H1 (cell line): ENCODE results near the gene DPF3. TPM values are rescaled to one million over a fixed set of nuclear protein-coding genes. Genes with fewer than 3 reads are reported as not detected.

ENCODE experiments used
- CBX5 ChIP-seq: fragments of 300-800, 300-1000 bp; sonication (generic); IDR thresholded peaks from 2 replicates; pipeline ENCODE4 v1.7.1; 2016; ENCODE audit warnings: antibody characterized with exemption, low read length, low read depth
- CEBPB ChIP-seq: IDR thresholded peaks from 2 replicates; pipeline ENCODE4 v1.6.1; 2012; ENCODE audit warnings: low read depth, low read length
- JUND ChIP-seq: IDR thresholded peaks from 2 replicates; pipeline ENCODE4 v1.6.1; 2011; ENCODE audit warnings: mild to moderate bottlenecking, improper control_type of control experiment, low read length
- KDM1A ChIP-seq: fragments of 200-600, 300-600 bp; sonication (generic); IDR thresholded peaks from 2 replicates; pipeline ENCODE4 v1.7.1; 2016; ENCODE audit warnings: mild to moderate bottlenecking, low read length, borderline replicate concordance
- PHF8 ChIP-seq: fragments of 200-600 bp; sonication (generic); conservative IDR thresholded peaks from 2 replicates; pipeline ENCODE4 v1.7.1; 2012; ENCODE audit warnings: low read depth, mild to moderate bottlenecking, inconsistent platforms, low read length, moderate library complexity
- SUZ12 ChIP-seq: fragments of 200-600 bp; sonication (generic); IDR thresholded peaks from 2 replicates; pipeline ENCODE4 v1.6.1; 2012; ENCODE audit warnings: mild to moderate bottlenecking, inconsistent platforms, low read length, moderate library complexity, mixed read lengths
- TAF1 ChIP-seq: IDR thresholded peaks from 2 replicates; pipeline ENCODE4 v1.6.1; 2011; ENCODE audit warnings: mild to moderate bottlenecking, low read depth, low read length
- TEAD4 ChIP-seq: IDR thresholded peaks from 2 replicates; pipeline ENCODE4 v1.6.1; 2012; ENCODE audit warnings: low read depth, low read length, inconsistent platforms, mixed read lengths
- polyA plus RNA-seq, 7 experiments: library from polyadenylated mRNA; depleted of rRNA in 3 of 7; stranded (reverse) in 5 of 7; unstranded in 2 of 7; fragments of >200 nt in 5 of 7; fragments of 200-250 nt in 2 of 7; gene quantifications; 1 replicate in 5 of 7; 2 replicates in 1 of 7; 4 replicates in 1 of 7; pipeline versions ENCODE4 v1.2.1 to v1.2.3, GENCODE V29; 2011 to 2013; ENCODE audit warnings: missing spikeins in 2 of 7, mixed read lengths in 2 of 7
- total RNA-seq: library from RNA; stranded (reverse); fragmentation: NEBNext Ultra II Directional; extraction: Animal tissue kit (Norgen Biotek cat#: 25700); gene quantifications from 2 replicates; pipeline ENCODE4 v1.2.1, GENCODE V29; 2021
- TF ChIP-seq, protein P1 (sequence below): fragments of 300-600 bp; sonication (generic); IDR thresholded peaks from 2 replicates; pipeline ENCODE4 v1.7.1; 2012; ENCODE audit warnings: low read length, moderate library complexity, mild to moderate bottlenecking, inconsistent platforms; ENCODE audit not compliant: insufficient replicate concordance

DPF3 gene
- total and polyA plus RNA-seq, 2 of the 8 experiments (the other 6 are each of a cell fraction or from before 2014, with no cell fraction given): 0.19 TPM; not detected in 1

DNA sequence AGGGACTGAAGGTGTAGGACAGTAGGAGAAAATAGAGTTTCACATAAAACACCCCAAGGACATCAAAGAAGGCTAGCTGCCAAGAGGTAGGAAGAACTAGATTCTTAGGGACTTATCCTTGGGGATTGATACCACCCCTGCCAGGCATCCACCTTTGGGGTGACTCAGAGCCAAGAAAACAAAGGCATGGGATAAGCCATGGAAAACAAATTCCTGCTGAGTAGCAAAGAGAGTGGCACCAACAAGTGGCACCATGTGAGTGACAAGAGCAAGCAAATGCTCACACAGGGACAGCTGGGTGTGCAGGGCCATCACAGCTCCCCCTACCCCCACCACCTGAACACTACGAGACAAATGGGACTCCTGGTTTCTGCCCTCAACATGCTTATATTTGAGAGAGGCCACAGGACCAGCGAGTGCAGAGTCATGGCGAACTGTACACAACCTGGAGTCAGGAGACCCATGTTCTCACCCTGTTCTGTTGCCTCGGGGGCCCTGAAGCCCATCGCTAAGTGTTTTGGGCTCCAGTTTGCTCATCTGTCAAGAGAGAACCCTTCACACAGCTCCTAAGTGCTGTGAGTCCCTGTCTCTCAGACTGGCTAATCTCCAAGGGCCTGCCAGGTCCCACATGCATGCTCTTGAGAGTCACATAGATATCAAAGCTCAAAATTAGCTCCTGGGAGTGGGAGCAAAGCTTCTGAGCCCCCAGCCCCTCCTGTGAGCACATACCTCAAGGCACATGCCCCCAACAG lies 91.9 kb downstream of the DPF3 start (continued):
- TF ChIP-seq, protein P1, sequence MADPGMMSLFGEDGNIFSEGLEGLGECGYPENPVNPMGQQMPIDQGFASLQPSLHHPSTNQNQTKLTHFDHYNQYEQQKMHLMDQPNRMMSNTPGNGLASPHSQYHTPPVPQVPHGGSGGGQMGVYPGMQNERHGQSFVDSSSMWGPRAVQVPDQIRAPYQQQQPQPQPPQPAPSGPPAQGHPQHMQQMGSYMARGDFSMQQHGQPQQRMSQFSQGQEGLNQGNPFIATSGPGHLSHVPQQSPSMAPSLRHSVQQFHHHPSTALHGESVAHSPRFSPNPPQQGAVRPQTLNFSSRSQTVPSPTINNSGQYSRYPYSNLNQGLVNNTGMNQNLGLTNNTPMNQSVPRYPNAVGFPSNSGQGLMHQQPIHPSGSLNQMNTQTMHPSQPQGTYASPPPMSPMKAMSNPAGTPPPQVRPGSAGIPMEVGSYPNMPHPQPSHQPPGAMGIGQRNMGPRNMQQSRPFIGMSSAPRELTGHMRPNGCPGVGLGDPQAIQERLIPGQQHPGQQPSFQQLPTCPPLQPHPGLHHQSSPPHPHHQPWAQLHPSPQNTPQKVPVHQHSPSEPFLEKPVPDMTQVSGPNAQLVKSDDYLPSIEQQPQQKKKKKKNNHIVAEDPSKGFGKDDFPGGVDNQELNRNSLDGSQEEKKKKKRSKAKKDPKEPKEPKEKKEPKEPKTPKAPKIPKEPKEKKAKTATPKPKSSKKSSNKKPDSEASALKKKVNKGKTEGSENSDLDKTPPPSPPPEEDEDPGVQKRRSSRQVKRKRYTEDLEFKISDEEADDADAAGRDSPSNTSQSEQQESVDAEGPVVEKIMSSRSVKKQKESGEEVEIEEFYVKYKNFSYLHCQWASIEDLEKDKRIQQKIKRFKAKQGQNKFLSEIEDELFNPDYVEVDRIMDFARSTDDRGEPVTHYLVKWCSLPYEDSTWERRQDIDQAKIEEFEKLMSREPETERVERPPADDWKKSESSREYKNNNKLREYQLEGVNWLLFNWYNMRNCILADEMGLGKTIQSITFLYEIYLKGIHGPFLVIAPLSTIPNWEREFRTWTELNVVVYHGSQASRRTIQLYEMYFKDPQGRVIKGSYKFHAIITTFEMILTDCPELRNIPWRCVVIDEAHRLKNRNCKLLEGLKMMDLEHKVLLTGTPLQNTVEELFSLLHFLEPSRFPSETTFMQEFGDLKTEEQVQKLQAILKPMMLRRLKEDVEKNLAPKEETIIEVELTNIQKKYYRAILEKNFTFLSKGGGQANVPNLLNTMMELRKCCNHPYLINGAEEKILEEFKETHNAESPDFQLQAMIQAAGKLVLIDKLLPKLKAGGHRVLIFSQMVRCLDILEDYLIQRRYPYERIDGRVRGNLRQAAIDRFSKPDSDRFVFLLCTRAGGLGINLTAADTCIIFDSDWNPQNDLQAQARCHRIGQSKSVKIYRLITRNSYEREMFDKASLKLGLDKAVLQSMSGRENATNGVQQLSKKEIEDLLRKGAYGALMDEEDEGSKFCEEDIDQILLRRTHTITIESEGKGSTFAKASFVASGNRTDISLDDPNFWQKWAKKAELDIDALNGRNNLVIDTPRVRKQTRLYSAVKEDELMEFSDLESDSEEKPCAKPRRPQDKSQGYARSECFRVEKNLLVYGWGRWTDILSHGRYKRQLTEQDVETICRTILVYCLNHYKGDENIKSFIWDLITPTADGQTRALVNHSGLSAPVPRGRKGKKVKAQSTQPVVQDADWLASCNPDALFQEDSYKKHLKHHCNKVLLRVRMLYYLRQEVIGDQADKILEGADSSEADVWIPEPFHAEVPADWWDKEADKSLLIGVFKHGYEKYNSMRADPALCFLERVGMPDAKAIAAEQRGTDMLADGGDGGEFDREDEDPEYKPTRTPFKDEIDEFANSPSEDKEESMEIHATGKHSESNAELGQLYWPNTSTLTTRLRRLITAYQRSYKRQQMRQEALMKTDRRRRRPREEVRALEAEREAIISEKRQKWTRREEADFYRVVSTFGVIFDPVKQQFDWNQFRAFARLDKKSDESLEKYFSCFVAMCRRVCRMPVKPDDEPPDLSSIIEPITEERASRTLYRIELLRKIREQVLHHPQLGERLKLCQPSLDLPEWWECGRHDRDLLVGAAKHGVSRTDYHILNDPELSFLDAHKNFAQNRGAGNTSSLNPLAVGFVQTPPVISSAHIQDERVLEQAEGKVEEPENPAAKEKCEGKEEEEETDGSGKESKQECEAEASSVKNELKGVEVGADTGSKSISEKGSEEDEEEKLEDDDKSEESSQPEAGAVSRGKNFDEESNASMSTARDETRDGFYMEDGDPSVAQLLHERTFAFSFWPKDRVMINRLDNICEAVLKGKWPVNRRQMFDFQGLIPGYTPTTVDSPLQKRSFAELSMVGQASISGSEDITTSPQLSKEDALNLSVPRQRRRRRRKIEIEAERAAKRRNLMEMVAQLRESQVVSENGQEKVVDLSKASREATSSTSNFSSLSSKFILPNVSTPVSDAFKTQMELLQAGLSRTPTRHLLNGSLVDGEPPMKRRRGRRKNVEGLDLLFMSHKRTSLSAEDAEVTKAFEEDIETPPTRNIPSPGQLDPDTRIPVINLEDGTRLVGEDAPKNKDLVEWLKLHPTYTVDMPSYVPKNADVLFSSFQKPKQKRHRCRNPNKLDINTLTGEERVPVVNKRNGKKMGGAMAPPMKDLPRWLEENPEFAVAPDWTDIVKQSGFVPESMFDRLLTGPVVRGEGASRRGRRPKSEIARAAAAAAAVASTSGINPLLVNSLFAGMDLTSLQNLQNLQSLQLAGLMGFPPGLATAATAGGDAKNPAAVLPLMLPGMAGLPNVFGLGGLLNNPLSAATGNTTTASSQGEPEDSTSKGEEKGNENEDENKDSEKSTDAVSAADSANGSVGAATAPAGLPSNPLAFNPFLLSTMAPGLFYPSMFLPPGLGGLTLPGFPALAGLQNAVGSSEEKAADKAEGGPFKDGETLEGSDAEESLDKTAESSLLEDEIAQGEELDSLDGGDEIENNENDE: no peak
- no peak for TF ChIP-seq TEAD4
- no peak for TF ChIP-seq JUND
- no peak for TF ChIP-seq CBX5
- no peak for TF ChIP-seq TAF1
- TF ChIP-seq SUZ12: no peak
- no peak for TF ChIP-seq PHF8
- no peak for TF ChIP-seq CEBPB
- no peak for TF ChIP-seq KDM1A
